Metanephros (tissue), 2 donors: ENCODE data around the gene LIN52. TPM values are rescaled to one million over a fixed set of nuclear protein-coding genes. Genes with fewer than 3 reads are reported as not detected.

ENCODE experiments used
- small RNA-seq: library from RNA; depleted of rRNA; stranded (forward); fragments of <200 nt; gene quantifications from one replicate; pipeline ENCODE3, GENCODE V24; 2014; ENCODE audit warnings: low replicate concordance
- total RNA-seq: library from RNA; depleted of rRNA; stranded (reverse); fragments of >200 nt; gene quantifications from one replicate; pipeline ENCODE4 v1.2.3, GENCODE V29; 2014

The LIN52 gene, protein sequence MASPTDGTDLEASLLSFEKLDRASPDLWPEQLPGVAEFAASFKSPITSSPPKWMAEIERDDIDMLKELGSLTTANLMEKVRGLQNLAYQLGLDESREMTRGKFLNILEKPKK
- 13.8 TPM for total RNA-seq

DNA sequence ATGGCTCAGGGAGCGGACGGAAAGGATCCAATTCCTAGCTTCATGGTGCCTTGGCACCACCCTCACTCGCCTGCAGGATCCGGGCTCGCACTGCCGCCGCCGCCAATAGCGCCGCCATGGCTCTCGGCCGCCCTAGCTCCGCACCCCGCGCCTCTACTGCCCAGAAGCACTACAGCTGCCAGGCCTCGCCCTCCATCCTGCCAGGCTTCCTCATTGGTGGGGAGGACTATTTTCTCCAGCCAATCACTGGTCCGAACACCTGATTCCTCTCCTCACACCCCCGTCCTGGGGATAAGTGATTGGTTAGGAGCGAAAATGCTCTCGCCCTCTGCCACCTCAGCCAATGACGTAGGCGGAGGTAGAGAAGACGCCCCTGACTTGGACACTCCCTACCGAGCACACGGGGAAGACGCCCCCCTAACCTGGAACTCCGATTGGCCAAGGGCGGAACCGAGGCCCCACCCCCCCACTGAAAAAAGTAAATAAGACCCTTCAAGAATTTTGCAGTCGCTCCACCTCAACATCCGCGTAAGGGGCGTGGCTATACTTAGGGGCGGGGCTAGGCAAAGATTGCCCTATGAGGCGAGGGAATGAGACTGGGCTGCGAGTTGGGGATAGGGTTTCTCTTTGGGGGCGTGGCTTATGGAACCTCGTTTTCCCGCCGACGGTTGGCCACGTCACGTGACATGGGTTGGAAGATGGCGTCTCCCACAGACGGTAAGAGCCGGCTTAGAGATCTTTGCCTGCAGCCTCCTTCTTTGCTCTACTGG is at the start of gene LIN52, which contains the start of gene ALDH6A1:
TSS of gene LIN52 (plus strand) at position 680 of the 770 bp plus-strand sequence. CDS start at position 699, 19 bp downstream.
TSS of gene ALDH6A1 (minus strand) at position 177 of the 770 bp plus-strand sequence. CDS start at position 118, 59 bp downstream.

DNA sequence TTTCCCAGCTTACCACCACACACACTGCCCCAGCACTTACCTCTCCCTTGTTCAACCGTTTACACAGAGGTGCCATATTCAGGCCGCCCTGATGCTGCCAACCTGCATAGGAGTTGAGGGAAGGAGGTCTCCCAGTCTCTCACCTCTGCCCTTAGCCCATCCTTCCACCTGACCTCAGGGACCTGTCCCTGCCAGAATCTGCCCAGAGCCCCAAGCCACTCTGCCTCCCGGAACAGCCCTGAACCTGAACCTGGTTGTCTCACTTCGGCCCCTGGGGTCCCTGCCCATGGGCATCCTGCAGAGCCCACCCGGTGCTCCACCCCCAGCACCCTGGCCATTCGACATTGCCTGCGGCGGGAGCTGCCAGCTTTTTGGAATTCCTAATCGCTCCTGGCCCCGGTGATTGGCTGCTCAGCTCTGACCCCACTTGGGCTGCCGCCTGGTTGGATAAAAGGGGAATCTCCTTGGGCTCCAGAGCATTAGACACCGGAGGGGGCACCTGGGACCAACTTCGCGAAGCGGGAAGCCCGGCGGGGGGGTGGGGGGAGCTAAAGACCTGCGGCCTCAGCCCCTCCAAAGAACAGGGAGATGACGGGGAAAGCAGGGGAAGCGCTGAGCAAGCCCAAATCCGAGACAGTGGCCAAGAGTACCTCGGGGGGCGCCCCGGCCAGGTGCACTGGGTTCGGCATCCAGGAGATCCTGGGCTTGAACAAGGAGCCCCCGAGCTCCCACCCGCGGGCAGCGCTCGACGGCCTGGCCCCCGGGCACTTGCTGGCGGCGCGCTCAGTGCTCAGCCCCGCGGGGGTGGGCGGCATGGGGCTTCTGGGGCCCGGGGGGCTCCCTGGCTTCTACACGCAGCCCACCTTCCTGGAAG is 154.5 kb downstream of the LIN52 start, which contains the start of gene VSX2:
TSS of gene VSX2 (plus strand) at position 476 of the 874 bp plus-strand sequence. CDS start at position 589, 113 bp downstream.

Small RNA genes within 50 kb of the gene (small RNA-seq; reads per million reads assigned to genes)
- gene AC006349.1 (not detected), gene RN7SL530P (not detected)

Other genes with a start within 250 kb of the LIN52 start
- 14.8 TPM for gene PTGR2, start 233.1 kb upstream of the LIN52 start, total RNA-seq
- gene ZNF410, start 198.1 kb upstream of the LIN52 start, total RNA-seq = 71.8 TPM
- gene FAM161B, start 134.9 kb upstream of the LIN52 start, total RNA-seq = 8.5 TPM
- 32.0 TPM for gene COQ6, start 134.7 kb upstream of the LIN52 start, total RNA-seq
- gene ENTPD5, start 65.7 kb upstream of the LIN52 start, total RNA-seq = 41.0 TPM
- 5.8 TPM for gene BBOF1, start 65.6 kb upstream of the LIN52 start, total RNA-seq
- 82.3 TPM for gene ALDH6A1, start 503 bp upstream of the LIN52 start, total RNA-seq
- gene VSX2, start 154.5 kb downstream of the LIN52 start, total RNA-seq = not detected
- gene ABCD4, start 218.0 kb downstream of the LIN52 start, total RNA-seq = 76.9 TPM